Natural killer cell (primary cell): ENCODE results near the gene EGFLAM. TPM values are rescaled to one million over a fixed set of nuclear protein-coding genes. Genes with fewer than 3 reads are reported as not detected.

Experiments
- ATAC-seq, 3 donors: fragments of 150-1000 bp in 2 of 3; fragments of 200-7000 bp in 1 of 3; cut with Tn5 transposase; 1 replicate in 1 of 3; 2 replicates in 2 of 3; pipeline ENCODE4 v1.10.0; 2021; ENCODE audit warnings: mild to moderate bottlenecking in 2 of 3, moderate library complexity in 2 of 3
- DNase-seq, 2 donors: peaks; one replicate each; pipeline versions ENCODE4 v3.0.0 to v3.0.0-alpha.2; 2013 to 2021; ENCODE audit warnings: mixed read lengths in 1 of 2
- H3K27ac ChIP-seq: one replicate; pipeline ENCODE4 v1.5.1; 2013; ENCODE audit warnings: mild to moderate bottlenecking, low read length
- H3K27me3 ChIP-seq: one replicate; pipeline ENCODE4 v1.6.1; 2013; ENCODE audit warnings: low read length; ENCODE audit not compliant: control insufficient read depth, insufficient read depth
- H3K36me3 ChIP-seq: one replicate; pipeline ENCODE4 v1.6.1; 2013; ENCODE audit warnings: low read length; ENCODE audit not compliant: control insufficient read depth, insufficient read depth
- H3K4me1 ChIP-seq: one replicate; pipeline ENCODE4 v1.6.1; 2013; ENCODE audit warnings: low read length; ENCODE audit not compliant: control insufficient read depth, insufficient read depth
- H3K4me3 ChIP-seq: one replicate; pipeline ENCODE4 v1.5.1; 2013; ENCODE audit warnings: low read length
- H3K9me3 ChIP-seq: one replicate; pipeline ENCODE4 v1.6.1; 2013; ENCODE audit warnings: low read length; ENCODE audit not compliant: control insufficient read depth, insufficient read depth
- H3K27ac Mint-ChIP-seq, 2 donors: one replicate each; pipeline ENCODE4 v1.8.0; 2022; ENCODE audit warnings: mild to moderate bottlenecking in 2 of 2, mixed read lengths in 2 of 2, moderate library complexity in 1 of 2
- H3K27me3 Mint-ChIP-seq, 2 donors: one replicate each; pipeline ENCODE4 v1.8.0; 2022; ENCODE audit warnings: low read depth in 2 of 2, mixed read lengths in 2 of 2
- H3K36me3 Mint-ChIP-seq: one replicate; pipeline ENCODE4 v1.8.0; 2022; ENCODE audit warnings: mixed read lengths
- H3K4me1 Mint-ChIP-seq, 2 donors: one replicate each; pipeline ENCODE4 v1.8.0; 2022; ENCODE audit warnings: mixed read lengths in 2 of 2
- H3K4me3 Mint-ChIP-seq: one replicate; pipeline ENCODE4 v1.8.0; 2022; ENCODE audit warnings: mild to moderate bottlenecking, moderate library complexity, mixed read lengths
- H3K9me3 Mint-ChIP-seq, 2 donors: one replicate each; pipeline ENCODE4 v1.8.0; 2022; ENCODE audit warnings: mixed read lengths in 2 of 2
- WGBS: methylation state at CpG from one replicate; pipeline ENCODE4 v1.1.7; 2013; ENCODE audit warnings: missing lambda C conversion rate; ENCODE audit not compliant: insufficient coverage; 5-methylcytosine and 5-hydroxymethylcytosine counted together
- intact Hi-C: fragments of 100-400 bp; cut with micrococcal nuclease; formaldehyde crosslinking; loops from one replicate; pipeline ENCODE4 v1.14.2; 2022
- total RNA-seq, 4 donors: library from RNA; stranded (reverse); fragments of 120-200 nt in 1 of 4; gene quantifications; one replicate each; pipeline versions ENCODE4 v1.2.3 to v1.2.4, GENCODE V29; 2013 to 2022
- TF ChIP-seq, protein P1 (sequence below): fragments of 200-600 bp; IDR thresholded peaks from one replicate; pipeline ENCODE4 v1.8.0; 2022; ENCODE audit warnings: antibody characterized with exemption

Gene EGFLAM
- total RNA-seq, 3 donors from 2014 or later (not counting 1 experiment from before 2014, with no cell fraction given): not detected

DNA sequence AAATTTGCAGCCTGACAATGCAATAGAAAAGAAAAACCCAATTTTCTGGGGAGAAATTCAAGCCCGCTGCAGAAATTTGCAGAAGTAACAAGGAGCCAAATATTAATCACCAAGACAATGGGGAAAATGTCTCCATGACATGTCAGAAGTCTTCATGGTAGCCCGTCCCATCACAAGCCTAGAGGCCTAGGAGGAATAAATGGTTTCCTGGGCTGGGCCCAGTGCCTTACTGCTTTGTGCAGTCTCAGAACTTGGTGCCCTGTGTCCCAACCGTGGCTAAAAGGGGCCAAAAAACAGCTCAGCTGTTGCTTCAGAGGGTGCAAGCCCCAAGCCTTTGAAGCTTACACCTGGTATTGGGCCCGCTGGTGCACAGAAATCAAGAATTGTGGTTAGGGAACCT lies 23.6 kb upstream of the EGFLAM start:
- no peaks in the 10 kb centered on the region for H3K27me3 Mint-ChIP-seq
- no peak for ATAC-seq
- 78% methylated on average over 4 of the region's 4 CpGs for WGBS

DNA sequence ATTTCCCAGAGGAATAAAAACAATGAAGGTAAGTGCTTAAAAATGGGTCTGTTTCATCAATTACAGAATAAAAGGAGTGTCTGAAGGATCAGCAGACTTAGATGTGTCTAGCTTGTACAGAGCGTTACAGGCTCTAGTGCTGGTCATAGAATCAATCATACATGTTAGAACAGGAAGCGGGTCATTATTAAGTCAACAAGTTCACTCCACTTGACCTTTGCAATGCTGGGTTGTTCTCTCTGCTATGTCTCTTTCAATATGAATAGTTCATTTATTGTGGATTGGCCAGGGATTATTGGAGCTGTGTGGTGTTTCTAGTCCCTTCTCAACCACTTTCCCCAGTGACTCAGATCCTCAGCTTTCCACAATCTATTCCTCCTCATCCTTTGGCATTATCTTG lies 20.7 kb upstream of the EGFLAM start:
- Mint-ChIP-seq H3K9me3 (peaks cover 0 to 2% of the 10 kb centered on the region in 2 donors), H3K4me3 (no peak overlapping the region), H3K4me1 (no peaks in the 10 kb centered on the region), H3K27me3 (peaks cover 2 to 8% of the 10 kb centered on the region in 2 donors), H3K36me3 (no peaks in the 10 kb centered on the region), H3K27ac (no peak overlapping the region)
- TF ChIP-seq, protein P1, sequence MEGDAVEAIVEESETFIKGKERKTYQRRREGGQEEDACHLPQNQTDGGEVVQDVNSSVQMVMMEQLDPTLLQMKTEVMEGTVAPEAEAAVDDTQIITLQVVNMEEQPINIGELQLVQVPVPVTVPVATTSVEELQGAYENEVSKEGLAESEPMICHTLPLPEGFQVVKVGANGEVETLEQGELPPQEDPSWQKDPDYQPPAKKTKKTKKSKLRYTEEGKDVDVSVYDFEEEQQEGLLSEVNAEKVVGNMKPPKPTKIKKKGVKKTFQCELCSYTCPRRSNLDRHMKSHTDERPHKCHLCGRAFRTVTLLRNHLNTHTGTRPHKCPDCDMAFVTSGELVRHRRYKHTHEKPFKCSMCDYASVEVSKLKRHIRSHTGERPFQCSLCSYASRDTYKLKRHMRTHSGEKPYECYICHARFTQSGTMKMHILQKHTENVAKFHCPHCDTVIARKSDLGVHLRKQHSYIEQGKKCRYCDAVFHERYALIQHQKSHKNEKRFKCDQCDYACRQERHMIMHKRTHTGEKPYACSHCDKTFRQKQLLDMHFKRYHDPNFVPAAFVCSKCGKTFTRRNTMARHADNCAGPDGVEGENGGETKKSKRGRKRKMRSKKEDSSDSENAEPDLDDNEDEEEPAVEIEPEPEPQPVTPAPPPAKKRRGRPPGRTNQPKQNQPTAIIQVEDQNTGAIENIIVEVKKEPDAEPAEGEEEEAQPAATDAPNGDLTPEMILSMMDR: no peak
- no peak for ATAC-seq
- H3K4me1 ChIP-seq: no peaks in the 10 kb centered on the region
- H3K36me3 ChIP-seq: no peaks in the 10 kb centered on the region
- H3K27ac ChIP-seq: no peak overlapping the region
- no peaks in the 10 kb centered on the region for H3K27me3 ChIP-seq
- H3K9me3 ChIP-seq: no peaks in the 10 kb centered on the region
- intact Hi-C loops: no loop called here
- no peak for DNase-seq
- WGBS: 47% methylated on average over 2 of the region's 2 CpGs
- no peak overlapping the region for H3K4me3 ChIP-seq

More for the DNA sequence above, 23.6 kb upstream of the EGFLAM start:
- Mint-ChIP-seq H3K4me3 (no peak overlapping the region), H3K27ac (no peak overlapping the region), H3K9me3 (peaks cover 0 to 2% of the 10 kb centered on the region in 2 donors), H3K36me3 (no peaks in the 10 kb centered on the region), H3K4me1 (no peaks in the 10 kb centered on the region)
- TF ChIP-seq, protein P1: no peak
- no peak for DNase-seq
- intact Hi-C loops: no loop called here
- Histone ChIP-seq H3K9me3 (no peaks in the 10 kb centered on the region), H3K27me3 (no peaks in the 10 kb centered on the region), H3K27ac (no peak overlapping the region), H3K4me3 (no peak overlapping the region), H3K4me1 (no peaks in the 10 kb centered on the region), H3K36me3 (no peaks in the 10 kb centered on the region)

DNA sequence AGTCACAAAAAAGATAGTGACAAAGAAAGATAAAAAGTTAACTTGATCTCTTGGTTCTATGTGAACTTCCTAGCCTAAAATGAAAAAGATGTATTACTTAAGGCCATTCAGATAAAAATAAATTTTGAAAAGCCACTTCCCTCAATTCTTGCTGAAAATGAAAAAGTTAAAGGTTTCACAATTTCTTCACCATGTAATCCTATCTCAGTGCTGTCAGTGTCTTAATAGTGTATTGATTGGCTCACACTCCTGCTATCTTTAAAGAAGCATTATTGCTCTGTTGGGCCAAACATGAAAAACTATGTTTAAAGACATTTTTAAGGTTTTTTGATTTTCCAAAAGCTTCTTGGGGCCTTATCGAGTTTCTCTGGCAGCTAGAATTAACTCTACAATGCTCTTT lies 18.1 kb upstream of the EGFLAM start:
- H3K4me3 Mint-ChIP-seq: no peak overlapping the region
- no peak overlapping the region for H3K27ac ChIP-seq
- ATAC-seq (no peak), DNase-seq (no peak)
- peaks cover 0 to 2% of the 10 kb centered on the region in 2 donors for H3K9me3 Mint-ChIP-seq
- H3K36me3 Mint-ChIP-seq: no peaks in the 10 kb centered on the region
- H3K27me3 ChIP-seq: no peaks in the 10 kb centered on the region
- 60% methylated on average over 1 of the region's 1 CpG for WGBS
- peaks cover 2 to 8% of the 10 kb centered on the region in 2 donors for H3K27me3 Mint-ChIP-seq
- no peak overlapping the region for H3K4me3 ChIP-seq
- TF ChIP-seq, protein P1: no peak
- no peaks in the 10 kb centered on the region for H3K36me3 ChIP-seq
- H3K4me1 Mint-ChIP-seq: no peaks in the 10 kb centered on the region
- H3K4me1 ChIP-seq: no peaks in the 10 kb centered on the region
- intact Hi-C loops: no loop called here
- H3K9me3 ChIP-seq: no peaks in the 10 kb centered on the region
- no peak overlapping the region for H3K27ac Mint-ChIP-seq

GRCh38 chr5:38241655-38242054 lies 16.7 kb upstream of the EGFLAM start:
- intact Hi-C loops: no loop called here
- H3K4me1 ChIP-seq: no peaks in the 10 kb centered on the region
- H3K4me3 Mint-ChIP-seq: no peak overlapping the region
- no peaks in the 10 kb centered on the region for H3K4me1 Mint-ChIP-seq
- TF ChIP-seq, protein P1: no peak
- no peaks in the 10 kb centered on the region for H3K36me3 Mint-ChIP-seq
- H3K9me3 Mint-ChIP-seq: peaks cover 0 to 2% of the 10 kb centered on the region in 2 donors
- H3K27me3 Mint-ChIP-seq: peaks cover 2 to 8% of the 10 kb centered on the region in 2 donors
- 63% methylated on average over 4 of the region's 5 CpGs for WGBS
- no peak overlapping the region for H3K4me3 ChIP-seq
- H3K27ac Mint-ChIP-seq: no peak overlapping the region
- H3K36me3 ChIP-seq: no peaks in the 10 kb centered on the region
- H3K9me3 ChIP-seq: no peaks in the 10 kb centered on the region
- ATAC-seq: no peak
- no peak for DNase-seq
- H3K27me3 ChIP-seq: no peaks in the 10 kb centered on the region
- H3K27ac ChIP-seq: no peak overlapping the region
